GM19395 (cell line): ENCODE results near the gene KDM6A.
"Not testable (repeated sequence)": the region's sequence is repeated elsewhere in the genome, so short reads cannot be mapped to it uniquely, and the experiment has no call there.

ENCODE experiments used
- ATAC-seq: cut with Tn5 transposase; IDR thresholded peaks from one replicate; pipeline ENCODE4 v1.9.1; 2021; ENCODE audit warnings: mild to moderate bottlenecking, moderate library complexity; ENCODE audit not compliant: unreplicated experiment

Gene KDM6A

DNA sequence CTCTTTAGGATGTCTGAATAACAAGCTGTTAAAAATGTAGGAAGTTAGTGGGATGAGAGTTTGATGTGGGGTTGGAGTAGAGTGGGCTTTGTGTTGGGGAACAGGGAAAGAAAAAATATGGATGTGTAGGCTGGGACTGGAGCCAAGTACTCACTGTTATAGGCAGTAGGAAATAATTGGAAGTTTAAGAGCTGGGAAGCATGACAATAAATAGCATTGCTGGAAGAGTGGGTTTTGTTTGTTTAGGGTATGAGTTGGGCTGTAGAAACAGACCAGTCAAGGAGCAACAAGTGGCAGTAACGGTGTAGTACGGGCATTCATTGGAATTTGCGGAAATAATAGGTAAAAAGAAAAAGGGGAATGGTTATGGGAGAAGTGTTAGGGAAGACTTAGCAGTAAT is 81.6 kb downstream of the KDM6A start:
- no peak for ATAC-seq

DNA sequence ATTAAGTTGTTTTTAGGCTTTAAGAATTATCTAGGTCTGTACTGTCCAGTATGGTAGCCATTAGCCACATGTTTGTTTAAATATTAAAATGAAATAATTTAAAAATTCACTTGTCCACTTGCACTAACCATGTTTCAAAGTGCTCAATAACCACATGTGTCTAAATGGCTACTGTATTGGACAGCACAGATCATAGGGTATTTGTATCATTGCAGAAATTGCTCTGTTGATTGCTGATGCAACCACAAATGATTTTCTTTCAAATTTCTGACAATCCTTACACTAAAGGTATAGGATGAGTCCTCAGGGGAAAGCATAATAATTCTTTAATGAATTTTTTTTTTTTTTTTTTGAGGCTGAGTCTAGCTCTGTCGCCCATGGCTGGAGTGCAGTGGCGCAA is 84.9 kb downstream of the KDM6A start:
- no peak for ATAC-seq

DNA sequence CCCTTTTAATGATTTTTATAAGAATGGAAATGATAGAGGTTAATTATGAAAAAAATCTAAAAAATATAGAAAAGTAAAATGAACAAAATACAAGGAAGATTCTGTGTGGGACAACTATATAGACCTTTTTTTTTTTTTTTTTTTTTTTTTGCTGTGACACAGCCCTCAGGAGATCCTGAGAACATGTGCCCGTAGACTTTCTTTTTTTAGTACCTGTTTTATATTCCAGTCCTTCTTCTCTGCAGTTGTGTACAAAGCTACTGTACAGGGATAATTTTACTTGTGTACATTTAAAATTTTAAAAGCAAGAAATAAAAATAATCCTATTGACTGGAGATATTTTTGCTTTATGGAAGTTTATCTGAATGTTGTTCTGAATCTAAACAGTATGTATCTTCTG is 85.5 kb downstream of the KDM6A start:
- no peak for ATAC-seq

DNA sequence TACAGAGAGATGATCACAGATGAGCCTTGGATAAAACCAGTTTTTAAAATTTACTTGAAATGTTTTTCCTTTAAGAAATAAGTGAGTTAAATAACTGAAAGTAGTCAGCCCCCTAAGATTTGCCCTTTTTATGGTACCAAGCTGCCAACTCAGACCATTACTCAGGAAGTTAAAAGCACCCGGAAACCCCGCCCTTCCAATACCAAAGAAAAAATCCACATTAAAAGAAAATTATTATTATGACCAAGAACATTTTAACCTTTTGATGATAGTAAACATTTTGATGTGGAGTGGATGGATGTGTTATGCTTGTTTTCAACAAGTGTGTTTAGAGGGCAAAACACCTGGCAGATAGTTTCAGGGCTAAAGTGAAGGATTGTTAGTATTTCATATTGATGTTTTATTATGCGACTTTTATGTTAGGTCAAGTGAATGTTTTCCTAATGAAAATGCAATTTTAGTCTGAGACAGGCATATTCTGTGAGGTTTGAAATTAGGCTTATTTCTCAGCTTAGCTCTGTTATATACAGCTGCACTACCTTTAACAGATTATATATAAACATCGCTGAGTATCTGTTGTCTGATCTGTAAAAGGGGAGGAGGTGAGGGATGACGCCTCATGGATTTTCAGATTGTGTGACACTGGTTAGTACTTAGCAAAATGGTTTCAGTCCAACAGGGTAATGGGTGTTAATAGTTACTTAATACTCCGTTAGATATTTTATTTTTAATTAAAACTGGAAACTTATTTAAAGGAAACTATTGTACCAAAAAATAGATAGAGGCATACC is 89.0 kb downstream of the KDM6A start:
- ATAC-seq = no peak

DNA sequence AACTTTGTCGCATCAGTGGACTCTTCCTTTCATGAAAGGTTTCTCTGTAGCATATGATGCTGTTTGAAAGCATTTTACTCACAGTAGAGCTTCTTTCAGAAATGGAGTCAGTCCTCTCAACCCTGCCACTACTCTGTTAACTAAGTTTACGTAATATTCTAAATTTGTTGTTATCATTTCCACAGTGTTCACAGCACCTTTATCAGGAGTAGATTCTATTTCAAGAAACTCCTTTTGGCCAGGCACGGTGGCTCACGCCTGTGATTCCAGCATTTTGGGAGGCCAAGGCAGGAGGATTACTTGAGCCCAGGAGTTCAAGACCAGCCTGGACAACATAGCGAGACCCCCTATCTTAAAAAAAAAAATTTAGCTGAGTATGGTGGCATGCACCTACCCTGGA is 90.0 kb downstream of the KDM6A start:
- no peak for ATAC-seq

DNA sequence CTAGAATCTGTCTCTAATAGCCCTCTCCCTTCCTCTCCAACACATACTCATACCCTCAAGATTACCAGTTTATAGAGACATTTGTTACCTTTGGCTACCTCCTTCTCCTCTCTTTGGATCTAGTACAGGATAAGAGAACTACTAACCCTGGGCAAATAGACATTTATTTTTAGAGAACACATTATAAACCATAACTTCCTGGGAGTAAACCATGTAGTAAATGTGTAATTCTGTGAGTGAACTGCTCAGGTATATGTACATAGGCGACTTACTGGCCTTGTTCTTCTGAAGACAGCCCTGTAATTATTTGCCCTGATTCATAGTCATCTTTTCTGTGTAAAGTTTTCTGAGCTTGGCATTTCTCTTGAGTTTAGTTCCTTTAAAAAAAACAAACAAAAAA is 94.2 kb downstream of the KDM6A start:
- no peak for ATAC-seq

DNA sequence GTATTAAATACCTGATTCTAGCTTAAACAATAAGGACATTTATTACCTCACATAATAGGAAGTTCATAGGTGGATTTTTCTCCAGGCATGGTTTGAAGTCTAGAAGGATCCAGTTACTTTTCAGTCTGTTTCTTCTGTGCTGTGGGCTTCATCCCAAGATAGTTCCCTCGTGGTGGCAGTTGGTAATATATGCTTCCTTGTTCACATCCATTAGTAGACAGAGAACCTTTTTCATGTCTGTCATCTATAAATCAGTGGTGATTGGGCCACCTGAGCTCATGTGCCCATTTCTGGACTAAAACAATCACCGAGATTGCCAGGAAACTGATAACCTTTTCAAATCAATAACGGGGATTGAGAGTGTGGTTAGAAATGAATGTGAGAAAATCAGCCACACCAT is 97.7 kb downstream of the KDM6A start:
- no peak for ATAC-seq

DNA sequence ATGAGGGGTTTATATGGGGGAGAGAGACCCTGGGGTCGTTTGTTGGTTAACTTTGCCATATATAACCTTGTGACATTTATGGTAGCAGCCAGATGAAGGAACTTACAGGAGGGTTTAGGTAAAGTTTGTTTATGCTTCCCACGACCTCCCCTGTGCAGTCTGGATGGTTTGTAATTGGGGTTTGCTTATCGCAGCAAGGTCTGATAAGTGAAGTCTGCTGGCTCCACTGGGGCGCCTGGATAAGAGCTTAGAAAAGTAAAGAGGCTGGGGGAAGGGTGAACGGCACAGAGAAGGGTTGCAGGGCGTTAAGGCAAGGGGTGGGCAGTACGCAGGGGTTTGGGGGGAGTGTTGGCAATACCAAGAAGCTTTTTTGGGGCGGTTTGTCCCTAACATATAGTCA is 98.7 kb downstream of the KDM6A start:
- ATAC-seq = no peak

DNA sequence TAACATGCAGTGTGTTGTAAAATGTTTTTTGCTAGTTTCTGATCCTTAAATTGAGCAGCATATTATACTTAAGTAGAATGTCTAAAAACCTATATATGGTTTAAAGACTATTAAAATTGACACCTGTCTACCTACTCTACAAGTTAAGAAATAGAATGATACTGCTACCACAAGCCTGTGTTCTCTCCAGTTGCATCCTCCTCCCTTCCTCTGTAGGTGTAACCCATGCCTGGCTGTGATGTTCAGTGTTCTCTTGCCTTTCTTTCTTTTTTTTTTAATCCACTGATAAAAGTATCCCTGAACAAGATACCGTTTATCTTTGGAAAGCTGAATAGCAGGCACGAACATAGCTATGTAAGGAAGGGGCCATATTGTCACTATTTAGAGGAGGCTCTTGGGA is 99.1 kb downstream of the KDM6A start:
- no peak for ATAC-seq

DNA sequence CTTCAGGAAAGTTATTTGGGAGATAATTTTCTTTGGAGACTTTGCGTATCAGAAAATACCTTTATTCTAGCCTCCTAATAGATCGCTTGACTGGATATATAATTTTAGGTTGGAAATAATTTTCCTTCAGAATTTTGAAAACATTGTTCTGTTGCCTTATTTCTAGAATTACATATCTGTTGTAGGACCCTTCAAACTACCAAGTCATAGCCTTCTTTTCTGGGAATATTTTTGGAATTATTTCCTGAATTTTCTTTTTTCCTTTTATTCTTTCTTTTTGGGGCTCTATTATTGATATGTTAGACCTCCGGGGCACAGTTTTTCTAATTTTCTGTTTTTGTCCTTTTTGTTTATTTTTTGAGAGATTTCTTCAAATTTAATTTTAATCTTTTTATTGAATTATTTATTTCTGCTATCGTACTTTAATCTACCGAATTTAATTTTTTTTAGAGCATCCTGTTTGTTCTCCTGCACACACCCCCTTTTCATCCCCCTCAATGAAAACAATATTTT is 100.5 kb downstream of the KDM6A start:
- ATAC-seq = no peak

DNA sequence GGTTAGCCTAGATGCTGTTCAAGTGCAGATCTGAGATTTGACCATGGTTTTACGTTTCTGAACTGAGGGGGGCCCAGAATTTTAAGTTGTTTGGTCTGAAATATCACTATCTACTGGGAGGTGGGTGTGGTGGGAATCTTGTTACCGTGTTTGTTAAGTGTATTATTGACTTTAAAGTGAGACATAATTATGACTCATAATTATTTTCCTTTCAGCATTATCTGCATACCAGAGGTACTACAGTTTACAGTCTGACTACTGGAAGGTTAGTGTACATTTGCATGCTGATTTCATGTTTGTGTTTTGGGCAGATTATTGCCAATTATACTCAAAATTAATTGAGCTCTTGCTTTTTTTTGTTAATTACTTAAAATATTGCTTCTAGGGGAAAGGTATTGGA is 101.5 kb downstream of the KDM6A start:
- no peak for ATAC-seq

DNA sequence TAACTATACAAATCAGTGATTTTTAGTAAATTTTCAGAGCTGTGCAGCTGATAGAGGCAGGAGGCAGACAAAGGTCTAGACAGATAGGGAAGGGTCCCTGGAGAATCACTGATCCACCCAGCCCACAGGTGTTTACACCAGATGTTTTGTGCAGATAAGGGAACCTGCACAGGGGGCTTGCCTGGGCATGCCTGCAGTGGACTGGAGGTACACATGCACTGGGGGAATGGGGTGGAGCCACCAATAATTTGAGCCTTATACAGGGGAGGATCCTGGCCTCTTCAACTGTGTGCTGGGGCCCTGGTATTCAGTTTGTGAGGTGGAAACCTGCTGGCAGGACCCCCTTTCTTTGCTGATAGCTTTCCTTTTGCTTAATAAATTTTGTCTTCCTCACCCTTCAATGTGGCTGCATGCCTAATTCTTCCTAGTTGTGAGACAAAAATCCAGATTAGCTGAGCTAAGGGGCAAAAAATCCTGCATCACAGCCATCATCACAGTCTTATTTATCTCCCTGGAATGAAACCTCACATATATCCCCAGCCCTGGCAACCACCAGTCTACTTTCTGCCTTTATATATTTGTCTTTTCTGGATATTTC is 102.8 kb downstream of the KDM6A start:
- ATAC-seq = no peak

DNA sequence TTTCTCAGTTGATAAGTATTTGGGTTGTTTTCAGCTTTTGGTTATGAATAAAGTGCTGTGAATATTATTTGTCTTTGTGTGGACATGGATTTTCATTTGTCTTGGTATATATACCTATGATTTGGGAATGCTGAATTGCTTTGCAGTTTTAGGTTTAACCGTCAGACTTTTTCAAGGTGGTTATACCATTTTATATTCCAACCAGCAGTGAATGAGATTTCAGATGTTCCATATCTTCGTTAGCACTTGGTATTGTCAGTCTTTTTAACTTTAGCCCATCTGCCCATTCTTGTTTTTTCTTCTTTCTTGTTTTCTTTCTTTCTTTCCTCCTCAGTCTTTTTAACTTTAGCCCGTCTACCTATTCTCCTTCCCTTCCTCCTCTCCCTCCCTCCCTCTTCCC is 106.0 kb downstream of the KDM6A start:
- ATAC-seq = no peak

DNA sequence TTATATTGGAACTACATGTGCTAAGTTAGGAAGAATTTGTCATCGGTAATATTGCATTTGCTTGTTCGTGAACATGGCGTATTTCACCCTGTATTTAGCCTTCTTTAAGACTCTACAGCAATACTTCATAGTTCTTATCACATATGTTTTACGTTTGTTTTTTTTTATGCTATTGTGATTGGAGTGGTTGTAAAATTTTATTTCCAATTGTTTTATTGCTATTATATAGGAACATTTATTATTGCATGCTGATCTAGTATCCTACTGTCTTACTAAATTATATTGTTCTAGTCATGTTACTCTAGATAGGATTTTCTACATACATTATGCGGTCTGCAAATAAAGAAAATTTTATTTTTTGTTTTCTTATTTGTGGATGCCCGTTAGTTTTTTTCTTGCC is 107.4 kb downstream of the KDM6A start:
- ATAC-seq = no peak

DNA sequence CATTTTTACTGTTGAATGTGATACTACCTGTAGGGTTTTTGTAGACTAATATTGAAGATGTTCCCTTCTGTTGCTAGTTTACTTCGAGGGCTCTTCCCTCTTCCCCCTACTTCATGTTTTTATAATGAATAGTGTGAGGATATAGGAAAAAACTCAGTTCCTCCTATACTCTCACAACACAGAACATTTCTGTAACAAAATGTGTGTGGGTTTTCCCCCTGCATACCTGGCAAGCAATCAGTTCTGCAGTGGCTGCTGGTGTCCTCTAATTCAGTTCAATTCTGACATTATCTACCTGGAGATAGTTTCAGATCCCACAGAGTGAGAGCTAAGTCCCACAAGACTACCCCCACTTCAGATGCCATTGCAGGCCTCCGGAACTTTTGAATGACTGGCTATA is 107.9 kb downstream of the KDM6A start:
- no peak for ATAC-seq

DNA sequence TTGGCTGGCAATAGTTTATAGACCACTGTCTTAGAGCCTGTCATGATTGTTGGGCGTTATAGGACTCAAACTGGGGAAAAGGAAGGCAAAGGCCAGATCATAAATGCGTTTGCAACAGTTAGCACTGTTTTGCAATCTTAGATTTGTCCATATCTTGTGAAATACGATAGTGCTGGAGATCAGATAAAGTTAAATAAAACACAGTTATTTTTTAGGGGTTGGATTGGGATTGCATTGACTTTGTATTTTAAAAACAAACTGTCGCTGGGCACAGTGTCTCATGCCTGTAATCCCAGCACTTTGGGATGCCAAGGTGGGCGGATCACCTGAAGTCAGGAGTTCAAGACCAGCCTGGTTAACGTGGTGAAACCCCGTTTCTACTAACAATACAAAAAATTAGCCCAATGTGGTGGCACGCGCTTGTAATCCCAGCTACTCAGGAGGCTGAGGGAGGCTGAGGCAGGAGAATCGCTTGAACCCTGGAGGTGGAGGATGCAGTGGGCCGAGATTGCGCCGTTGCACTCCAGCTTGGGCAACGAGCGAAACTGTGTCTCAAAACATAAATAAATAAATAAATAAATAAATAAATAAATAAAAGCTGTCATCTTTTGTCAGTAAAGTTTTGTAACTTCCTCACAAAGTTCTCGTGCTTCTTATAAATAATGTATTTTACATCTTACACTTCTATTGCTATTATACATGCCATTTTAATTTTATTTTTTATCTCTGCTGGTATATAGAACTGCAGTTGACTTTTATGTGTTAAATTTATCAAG is 117.2 kb downstream of the KDM6A start:
- no peak for ATAC-seq

DNA sequence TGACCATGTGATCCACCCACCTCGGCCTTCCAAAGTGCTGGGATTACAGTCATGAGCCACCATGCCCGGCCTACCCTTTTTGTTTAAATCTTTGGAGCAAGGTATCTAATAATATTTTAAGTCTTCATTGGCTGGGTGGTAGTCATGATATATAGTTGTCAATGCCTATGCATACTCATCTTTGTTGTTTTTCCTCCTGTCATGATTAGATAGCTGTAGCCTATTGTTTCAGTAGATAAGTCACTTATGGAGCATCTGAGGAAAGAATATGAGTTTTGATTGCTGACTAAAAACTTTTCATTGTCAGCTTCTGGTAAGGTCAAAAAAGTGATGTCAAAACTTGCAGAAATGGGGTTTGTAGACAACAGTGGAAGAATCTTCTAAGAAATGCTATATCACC is 119.8 kb downstream of the KDM6A start:
- no peak for ATAC-seq

DNA sequence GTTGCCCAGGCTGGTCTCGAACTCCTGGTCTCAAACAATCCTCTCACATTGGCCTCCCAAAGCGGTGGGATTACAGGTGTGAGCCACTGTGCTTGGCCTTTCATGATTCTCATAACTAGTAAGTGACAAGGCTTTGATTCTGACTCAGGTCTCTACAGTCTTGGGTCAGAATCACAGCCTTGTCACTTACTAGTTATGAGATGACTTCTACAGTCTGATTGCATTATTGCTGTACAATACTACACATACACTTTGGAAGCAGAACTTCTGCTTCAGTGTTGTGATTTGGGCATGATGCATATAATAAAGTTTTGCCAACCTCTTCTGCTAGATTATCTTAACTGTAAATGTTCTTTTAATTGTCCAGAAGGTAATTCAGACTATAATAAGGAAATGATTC is 123.3 kb downstream of the KDM6A start:
- ATAC-seq = no peak

DNA sequence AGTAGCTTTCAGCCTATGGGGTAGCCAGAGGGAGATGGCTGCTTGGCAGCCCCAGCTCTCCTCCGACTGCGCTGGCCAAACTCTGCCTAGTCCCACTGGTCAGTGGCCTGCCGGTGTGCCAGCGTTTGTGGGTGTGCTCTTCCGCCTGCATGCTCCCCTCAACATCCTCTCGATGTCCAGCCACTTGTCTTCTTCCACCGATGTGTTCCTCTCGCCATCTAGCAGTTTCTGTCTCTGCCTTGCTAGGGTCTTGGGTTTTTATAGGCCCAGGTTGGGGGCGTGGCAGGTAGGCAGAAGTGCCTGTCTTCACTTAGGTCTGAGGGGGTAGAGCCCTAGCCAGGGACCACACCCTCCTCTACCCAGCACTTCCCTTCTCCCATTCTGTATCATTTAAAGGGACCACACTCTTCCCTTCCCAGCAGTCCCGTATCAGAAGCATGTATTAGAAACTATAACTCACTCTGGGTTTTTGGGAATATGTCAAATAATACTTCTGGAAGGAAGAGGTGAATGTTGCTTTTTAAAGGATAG is 124.4 kb downstream of the KDM6A start:
- ATAC-seq = no peak

DNA sequence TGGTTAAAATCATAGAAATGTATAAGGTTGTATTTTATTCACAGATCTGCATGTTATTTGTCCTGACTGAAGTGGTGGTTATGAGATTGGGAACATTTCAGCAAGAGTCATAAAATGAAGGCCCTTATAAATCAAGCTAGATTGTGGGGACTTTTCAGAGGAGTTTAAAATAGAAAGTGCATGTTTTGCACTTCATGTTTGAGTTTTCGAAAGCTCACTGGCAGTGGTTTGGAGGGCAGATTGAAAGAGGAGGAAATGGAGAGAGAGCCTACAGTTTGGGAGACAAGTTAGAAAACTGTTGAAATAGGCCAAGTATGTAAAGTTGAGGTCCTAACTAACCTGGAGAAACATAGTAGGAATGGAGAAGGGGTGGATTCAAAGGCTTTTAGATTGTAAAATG is 124.9 kb downstream of the KDM6A start:
- peak; percentile 56 for ATAC-seq

DNA sequence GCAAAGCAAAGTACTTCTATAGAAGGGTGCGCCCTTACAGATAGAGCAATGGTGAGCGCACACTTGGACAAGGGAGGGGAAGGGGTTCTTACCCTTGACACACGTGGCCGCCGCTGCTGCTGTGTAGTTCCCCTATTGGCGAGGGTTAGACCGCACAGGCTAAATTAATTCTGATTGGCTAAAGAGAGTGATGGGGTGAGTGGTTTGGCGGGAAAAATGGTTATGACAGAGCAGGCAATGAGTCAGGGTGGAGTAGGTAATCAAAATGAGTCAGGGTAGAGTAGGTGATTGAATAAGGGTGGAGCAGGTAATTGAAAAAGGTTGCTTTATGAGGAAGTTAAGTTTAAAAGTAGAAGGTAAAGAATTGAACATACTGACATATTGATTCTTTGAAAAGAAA is 126.2 kb downstream of the KDM6A start:
- ATAC-seq = not testable (repeated sequence)

DNA sequence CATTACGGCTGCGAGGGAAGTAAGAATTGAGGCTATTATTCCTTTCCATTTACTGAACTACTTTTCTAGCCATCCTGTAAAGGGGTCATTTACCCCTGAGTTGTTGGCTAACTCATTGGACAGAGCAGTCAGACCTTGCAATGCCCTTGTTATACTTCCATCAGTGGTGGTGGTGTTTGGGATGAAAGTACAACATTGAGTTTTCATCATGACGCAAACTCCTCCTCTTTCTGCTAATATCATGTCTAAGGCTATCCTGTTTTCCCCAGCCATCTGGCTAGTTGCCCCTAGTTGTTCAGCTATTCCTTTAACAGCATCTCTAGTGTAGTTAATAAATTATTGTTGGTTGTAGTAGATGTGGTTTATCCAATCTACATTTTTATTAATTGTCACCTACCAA is 126.9 kb downstream of the KDM6A start:
- ATAC-seq = not testable (repeated sequence)
